NT2/D1 (cell line): ENCODE measurements around the gene DIP2C.
"Not testable (repeated sequence)": the region's sequence is repeated elsewhere in the genome, so short reads cannot be mapped to it uniquely, and the experiment has no call there.

ENCODE experiments used
- SUZ12 ChIP-seq: IDR thresholded peaks from 2 replicates; pipeline ENCODE4 v1.6.1; 2011; ENCODE audit not compliant: insufficient read length, insufficient read depth; ENCODE audit errors: extremely low read depth
- YY1 ChIP-seq: IDR thresholded peaks from 2 replicates; pipeline ENCODE4 v1.6.1; 2011; ENCODE audit not compliant: insufficient read length, insufficient read depth
- ZNF274 ChIP-seq: IDR thresholded peaks from 2 replicates; pipeline ENCODE4 v1.6.1; 2011; ENCODE audit warnings: mild to moderate bottlenecking, low read depth, low read length

- not testable (repeated sequence) for TF ChIP-seq YY1, SUZ12, ZNF274
Measured at GRCh38 chr10:596131-596530, 93.3 kb downstream of the DIP2C start.
